Esophagus (tissue), 2 donors: Measurements from ENCODE around the gene CNGB1. TPM values are rescaled to one million over a fixed set of nuclear protein-coding genes. Genes with fewer than 3 reads are reported as not detected.

Experiments used
- H3K27ac ChIP-seq, 2 donors: one replicate each; pipeline ENCODE4 v1.5.1; 2013; ENCODE audit warnings: low read depth in 2 of 2, mild to moderate bottlenecking in 2 of 2, inconsistent platforms in 1 of 2, low read length in 1 of 2, moderate library complexity in 1 of 2
- H3K27me3 ChIP-seq, 2 donors: one replicate each; pipeline ENCODE4 v1.6.1; 2013; ENCODE audit warnings: low read length in 2 of 2, control low read depth in 1 of 2, mild to moderate bottlenecking in 1 of 2; ENCODE audit not compliant: insufficient read depth in 2 of 2, control insufficient read depth in 1 of 2
- H3K36me3 ChIP-seq, 2 donors: one replicate each; pipeline ENCODE4 v1.6.1; 2013; ENCODE audit warnings: low read length in 1 of 2; ENCODE audit not compliant: control insufficient read depth in 2 of 2, insufficient read depth in 2 of 2
- H3K4me1 ChIP-seq, 2 donors: one replicate each; pipeline ENCODE4 v1.6.1; 2013; ENCODE audit warnings: low read length in 1 of 2; ENCODE audit not compliant: control insufficient read depth in 2 of 2, insufficient read depth in 2 of 2
- H3K4me3 ChIP-seq, 2 donors: one replicate each; pipeline ENCODE4 v1.5.1; 2013; ENCODE audit warnings: low read length in 2 of 2, mild to moderate bottlenecking in 2 of 2, low read depth in 1 of 2, moderate library complexity in 1 of 2
- H3K9me3 ChIP-seq, 2 donors: one replicate each; pipeline ENCODE4 v1.6.1; 2013; ENCODE audit warnings: mild to moderate bottlenecking in 2 of 2, low read depth in 1 of 2, low read length in 1 of 2, moderate library complexity in 1 of 2; ENCODE audit not compliant: control insufficient read depth in 2 of 2, insufficient read depth in 1 of 2
- WGBS, 2 donors: extraction: QIAGEN DNeasy Blood & Tissue Kit; methylation state at CpG; one replicate each; pipeline ENCODE4 v1.1.7; 2013; 5-methylcytosine and 5-hydroxymethylcytosine counted together
- polyA plus RNA-seq, 2 donors: library from polyadenylated mRNA; stranded (reverse); fragments of 200-250 nt; gene quantifications; one replicate each; pipeline ENCODE4 v1.2.3, GENCODE V29; 2013
- donor health status: healthy with polysubstance abuse.
- donor health status: Bipolar disorder and iron deficiency.

The CNGB1 gene
- polyA plus RNA-seq, 2 donors = 0.04 to 0.06 TPM

DNA sequence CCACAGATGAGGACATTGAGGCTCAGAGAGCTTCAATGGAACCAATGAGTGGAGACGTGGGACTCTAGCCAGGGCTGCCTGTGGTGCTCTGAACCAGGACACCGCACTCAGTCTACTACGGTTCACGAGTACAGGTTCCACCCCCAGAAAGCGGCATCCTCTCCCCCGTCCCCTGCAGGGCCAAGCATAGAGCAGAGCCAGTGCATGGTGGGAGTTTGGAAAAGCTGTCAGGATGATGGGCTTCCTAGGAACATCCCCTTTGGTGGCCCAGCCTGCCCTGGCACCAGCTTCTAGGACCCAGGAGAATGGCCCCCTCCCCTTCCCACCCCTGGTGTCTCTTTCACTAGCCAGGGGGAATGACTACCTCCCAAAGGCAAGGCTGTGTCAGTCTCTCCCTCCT, 21.2 kb upstream of the CNGB1 start:
- Histone ChIP-seq H3K36me3 (peaks cover under 1 to 14% of the 10 kb centered on the region in 2 donors), H3K27ac (peak overlapping the region in 1 of 2 donors; percentile 66), H3K9me3 (no peaks in the 10 kb centered on the region), H3K4me1 (peaks cover 5 to 22% of the 10 kb centered on the region in 2 donors), H3K4me3 (no peak overlapping the region), H3K27me3 (no peaks in the 10 kb centered on the region)
- 95 to 97% methylated on average over 6 of the region's 6 CpGs for WGBS, 2 donors

DNA sequence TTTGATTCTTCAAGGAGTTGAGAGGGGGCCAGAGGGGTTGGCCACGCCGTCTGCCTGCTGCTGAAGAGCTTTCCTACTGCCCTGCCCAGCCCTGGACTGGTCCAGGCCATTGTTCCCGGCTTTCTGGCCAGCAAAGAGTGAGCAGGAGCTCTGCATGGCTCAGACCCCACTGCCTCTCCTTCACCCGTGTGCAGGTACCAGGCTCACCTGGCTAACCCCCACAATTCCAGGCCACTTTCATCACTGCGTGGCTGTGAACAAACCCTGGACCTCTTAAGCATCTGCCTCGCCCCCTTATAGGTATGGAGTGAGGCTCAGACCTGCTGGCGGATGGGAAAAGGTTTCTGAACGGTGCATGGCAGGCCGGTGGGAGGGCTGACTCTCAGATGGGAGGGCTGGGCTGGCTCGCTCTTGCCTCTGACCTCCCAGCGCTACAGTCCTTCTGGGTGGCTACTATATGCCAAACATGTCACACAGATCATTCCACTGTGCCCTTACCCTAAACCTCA, 20.7 kb upstream of the CNGB1 start:
- H3K27me3 ChIP-seq = no peaks in the 10 kb centered on the region
- no peak overlapping the region for H3K4me3 ChIP-seq
- no peaks in the 10 kb centered on the region for H3K9me3 ChIP-seq
- H3K27ac ChIP-seq = no peak overlapping the region
- peaks cover 0 to 9% of the 10 kb centered on the region in 2 donors for H3K36me3 ChIP-seq
- WGBS, 2 donors = 89 to 90% methylated on average over 11 of the region's 11 CpGs
- H3K4me1 ChIP-seq = peaks cover 5 to 22% of the 10 kb centered on the region in 2 donors

- Histone ChIP-seq H3K4me1 (peaks cover 6 to 20% of the 10 kb centered on the region in 2 donors), H3K36me3 (no peaks in the 10 kb centered on the region), H3K27ac (peak overlapping the region; percentile 31 to 42), H3K4me3 (no peak overlapping the region), H3K9me3 (no peaks in the 10 kb centered on the region), H3K27me3 (peaks cover 0 to 2% of the 10 kb centered on the region in 2 donors)
- WGBS, 2 donors = 45 to 58% methylated on average over 1 of the region's 1 CpG
These were observed 18.0 kb upstream of the CNGB1 start for GRCh38 chr16:57988929-57989328.

GRCh38 chr16:57987441-57988177, 16.7 kb upstream of the CNGB1 start:
- Histone ChIP-seq H3K4me3 (no peak overlapping the region), H3K27ac (no peak overlapping the region), H3K27me3 (peaks cover 0 to 2% of the 10 kb centered on the region in 2 donors), H3K4me1 (peaks cover 3 to 10% of the 10 kb centered on the region in 2 donors), H3K36me3 (no peaks in the 10 kb centered on the region), H3K9me3 (no peaks in the 10 kb centered on the region)
- WGBS, 2 donors = 93 to 99% methylated on average over 8 of the region's 8 CpGs

DNA sequence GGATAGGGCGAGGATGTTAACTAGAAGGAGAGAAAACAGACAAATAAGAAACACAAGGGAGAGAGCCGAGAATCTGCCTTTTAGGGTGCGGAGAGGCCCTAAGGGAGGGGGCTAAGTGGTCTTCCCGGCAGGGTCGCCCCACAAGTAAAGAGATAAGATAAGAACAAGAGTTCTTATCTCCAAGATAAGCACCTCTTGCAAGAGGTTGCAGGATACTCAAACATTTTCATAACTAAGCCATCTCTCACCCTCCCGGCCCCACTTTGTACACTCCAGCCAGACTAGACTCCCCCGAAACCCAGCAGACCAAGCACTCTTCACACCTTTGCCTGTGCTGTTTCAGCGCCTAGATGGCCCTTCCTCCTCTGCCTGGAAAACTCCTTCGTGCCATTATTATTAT, 15.3 kb upstream of the CNGB1 start:
- H3K27ac ChIP-seq = no peak overlapping the region
- no peak overlapping the region for H3K4me3 ChIP-seq
- peaks cover 3 to 7% of the 10 kb centered on the region in 2 donors for H3K4me1 ChIP-seq
- peaks cover 0 to 2% of the 10 kb centered on the region in 2 donors for H3K27me3 ChIP-seq
- H3K9me3 ChIP-seq = no peaks in the 10 kb centered on the region
- 67 to 79% methylated on average over 9 of the region's 9 CpGs for WGBS, 2 donors
- no peaks in the 10 kb centered on the region for H3K36me3 ChIP-seq

GRCh38 chr16:57985204-57986181, 14.6 kb upstream of the CNGB1 start:
- Histone ChIP-seq H3K4me3 (peak overlapping the region; percentile 46 to 61), H3K4me1 (peaks cover 3 to 7% of the 10 kb centered on the region in 2 donors), H3K36me3 (no peaks in the 10 kb centered on the region), H3K27me3 (peaks cover 0 to 2% of the 10 kb centered on the region in 2 donors), H3K27ac (peak overlapping the region in 1 of 2 donors; percentile 34), H3K9me3 (no peaks in the 10 kb centered on the region)
- WGBS, 2 donors = 17 to 19% methylated on average over 61 to 62 of the region's 62 CpGs

DNA sequence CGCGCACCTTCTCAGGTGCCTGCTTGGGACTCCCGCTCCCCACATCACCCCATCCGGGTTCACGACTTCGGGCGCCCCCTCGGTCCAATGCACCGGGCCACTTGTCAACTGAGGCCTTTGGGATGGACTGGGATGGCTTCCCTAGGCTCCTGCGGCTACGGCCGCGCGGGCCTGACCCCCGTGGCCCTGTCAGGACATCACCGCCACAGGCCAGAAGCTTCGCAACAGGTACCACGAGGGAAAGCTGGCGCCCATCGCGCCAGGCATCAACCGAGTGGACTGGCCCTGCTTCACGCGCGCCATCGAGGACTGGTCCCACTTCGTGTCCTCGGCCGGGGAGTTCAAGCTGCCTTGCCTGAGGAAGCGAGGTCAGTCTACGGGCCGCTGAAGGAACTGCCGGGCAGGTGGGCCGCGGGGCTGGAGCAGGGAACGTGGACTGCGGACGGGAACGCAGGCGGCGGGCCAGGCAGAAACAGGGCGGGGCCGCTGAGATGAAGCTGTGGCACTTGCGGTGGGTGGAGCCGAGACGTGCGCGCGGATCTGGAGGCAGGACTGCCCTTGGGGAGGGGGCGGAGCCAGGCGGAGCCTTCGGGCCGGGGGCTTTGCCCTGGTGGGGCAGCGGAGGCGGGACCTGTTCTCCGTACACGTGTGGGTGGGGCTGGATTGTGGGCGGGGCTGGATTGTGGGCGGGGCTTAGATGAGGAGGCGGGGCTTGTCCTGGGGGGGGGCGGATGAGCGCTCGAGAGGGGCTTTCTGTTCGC, 13.7 kb upstream of the CNGB1 start:
- H3K27me3 ChIP-seq = peaks cover 0 to 2% of the 10 kb centered on the region in 2 donors
- no peaks in the 10 kb centered on the region for H3K9me3 ChIP-seq
- H3K4me1 ChIP-seq = peaks cover 3 to 7% of the 10 kb centered on the region in 2 donors
- peak overlapping the region; percentile 46 to 61 for H3K4me3 ChIP-seq
- no peaks in the 10 kb centered on the region for H3K36me3 ChIP-seq
- no peak overlapping the region for H3K27ac ChIP-seq
- 14 to 15% methylated on average over 60 to 64 of the region's 64 CpGs for WGBS, 2 donors

GRCh38 chr16:57982385-57982784, 11.5 kb upstream of the CNGB1 start:
- 80% methylated on average over 5 of the region's 5 CpGs for whole genome bisulfite sequencing, 2 donors
- Histone ChIP-seq H3K27me3 (peaks cover 0 to 2% of the 10 kb centered on the region in 2 donors), H3K4me3 (no peak overlapping the region), H3K9me3 (no peaks in the 10 kb centered on the region), H3K36me3 (no peaks in the 10 kb centered on the region), H3K27ac (no peak overlapping the region), H3K4me1 (peaks cover 3 to 7% of the 10 kb centered on the region in 2 donors)

GRCh38 chr16:57981636-57982035, 10.7 kb upstream of the CNGB1 start:
- Histone ChIP-seq H3K27ac (no peak overlapping the region), H3K36me3 (no peaks in the 10 kb centered on the region), H3K9me3 (no peaks in the 10 kb centered on the region), H3K4me3 (no peak overlapping the region), H3K4me1 (peaks cover 3 to 7% of the 10 kb centered on the region in 2 donors), H3K27me3 (peaks cover 0 to 2% of the 10 kb centered on the region in 2 donors)
- 89 to 94% methylated on average over 7 of the region's 7 CpGs for WGBS, 2 donors
